HUES6 (cell line): ENCODE measurements around the gene PRKG1.

Experiments used
- H3K27ac ChIP-seq: 2 replicates; pipeline ENCODE4 v1.7.0; 2013; ENCODE audit warnings: low read depth, mild to moderate bottlenecking, low read length, inconsistent platforms
- H3K27me3 ChIP-seq: 2 replicates; pipeline ENCODE4 v1.6.1; 2013; ENCODE audit warnings: low read length; ENCODE audit not compliant: control insufficient read depth, insufficient read depth
- H3K36me3 ChIP-seq: 2 replicates; pipeline ENCODE4 v1.6.1; 2013; ENCODE audit warnings: low read length; ENCODE audit not compliant: control insufficient read depth, insufficient read depth
- H3K4me1 ChIP-seq: 2 replicates; pipeline ENCODE4 v1.6.1; 2013; ENCODE audit warnings: low read length; ENCODE audit not compliant: control insufficient read depth, insufficient read depth
- H3K4me3 ChIP-seq: 2 replicates; pipeline ENCODE4 v1.5.1; 2013; ENCODE audit warnings: low read depth, low read length
- H3K9ac ChIP-seq: one replicate; pipeline ENCODE4 v1.6.1; 2013; ENCODE audit warnings: mild to moderate bottlenecking, low read length
- H3K9me3 ChIP-seq: 2 replicates; pipeline ENCODE4 v1.6.1; 2013; ENCODE audit warnings: low read depth, low read length; ENCODE audit not compliant: control insufficient read depth, insufficient read depth

Gene PRKG1

GRCh38 chr10:51699145-51699474 lies 624.8 kb downstream of the PRKG1 start:
- Histone ChIP-seq H3K4me3 (peak overlapping the region; percentile 94), H3K36me3 (peaks cover 20% of the 10 kb centered on the region), H3K9ac (peak overlapping the region; percentile 95), H3K4me1 (peaks cover 20% of the 10 kb centered on the region), H3K9me3 (no peaks in the 10 kb centered on the region), H3K27ac (peak overlapping the region; percentile 99), H3K27me3 (no peaks in the 10 kb centered on the region)

- Histone ChIP-seq H3K4me3 (peak within 1 kb of the TSS; percentile 94), H3K27ac (peak within 1 kb of the TSS; percentile 99), H3K9me3 (no peaks in the 10 kb centered on the region), H3K27me3 (no peaks in the 10 kb centered on the region), H3K9ac (peak within 1 kb of the TSS; percentile 95), H3K4me1 (peaks cover 20% of the 10 kb centered on the region), H3K36me3 (peaks cover 20% of the 10 kb centered on the region)
These were observed 625.4 kb downstream of the PRKG1 start, which contains the start of gene CSTF2T for GRCh38 chr10:51699475-51700227. CSTF2T (minus strand) TSS chr10:51699595; CDS start chr10:51699549, 46 bp downstream.

- H3K36me3 ChIP-seq, result peaks cover 20% of the 10 kb centered on the region
- peak overlapping the region; percentile 95 for H3K9ac ChIP-seq
- H3K9me3 ChIP-seq, result no peaks in the 10 kb centered on the region
- peak overlapping the region; percentile 99 for H3K27ac ChIP-seq
- H3K27me3 ChIP-seq, result no peaks in the 10 kb centered on the region
- H3K4me3 ChIP-seq, result peak overlapping the region; percentile 94
- H3K4me1 ChIP-seq, result peaks cover 20% of the 10 kb centered on the region
These were observed 626.0 kb downstream of the PRKG1 start for GRCh38 chr10:51700228-51700817.

GRCh38 chr10:51705774-51706173 lies 631.5 kb downstream of the PRKG1 start:
- Histone ChIP-seq H3K36me3 (no peaks in the 10 kb centered on the region), H3K4me3 (no peak overlapping the region), H3K27ac (no peak overlapping the region), H3K9me3 (no peaks in the 10 kb centered on the region), H3K4me1 (peaks cover 7% of the 10 kb centered on the region), H3K27me3 (no peaks in the 10 kb centered on the region), H3K9ac (no peak overlapping the region)

GRCh38 chr10:51706225-51706624 lies 631.9 kb downstream of the PRKG1 start:
- Histone ChIP-seq H3K4me3 (no peak overlapping the region), H3K4me1 (peaks cover 7% of the 10 kb centered on the region), H3K9me3 (no peaks in the 10 kb centered on the region), H3K27ac (no peak overlapping the region), H3K9ac (no peak overlapping the region), H3K36me3 (no peaks in the 10 kb centered on the region), H3K27me3 (no peaks in the 10 kb centered on the region)

GRCh38 chr10:51707392-51707791 lies 633.1 kb downstream of the PRKG1 start:
- Histone ChIP-seq H3K9me3 (no peaks in the 10 kb centered on the region), H3K36me3 (no peaks in the 10 kb centered on the region), H3K9ac (no peak overlapping the region), H3K4me1 (peaks cover 7% of the 10 kb centered on the region), H3K4me3 (no peak overlapping the region), H3K27me3 (no peaks in the 10 kb centered on the region), H3K27ac (no peak overlapping the region)

GRCh38 chr10:51707821-51708424 lies 633.6 kb downstream of the PRKG1 start:
- Histone ChIP-seq H3K27me3 (no peaks in the 10 kb centered on the region), H3K27ac (no peak overlapping the region), H3K9ac (no peak overlapping the region), H3K4me1 (peaks cover 7% of the 10 kb centered on the region), H3K4me3 (no peak overlapping the region), H3K9me3 (no peaks in the 10 kb centered on the region), H3K36me3 (no peaks in the 10 kb centered on the region)

- H3K4me1 ChIP-seq, result peaks cover 7% of the 10 kb centered on the region
- H3K36me3 ChIP-seq, result no peaks in the 10 kb centered on the region
- no peak overlapping the region for H3K27ac ChIP-seq
- H3K27me3 ChIP-seq, result no peaks in the 10 kb centered on the region
- no peak overlapping the region for H3K4me3 ChIP-seq
- no peak overlapping the region for H3K9ac ChIP-seq
- no peaks in the 10 kb centered on the region for H3K9me3 ChIP-seq
These were observed 634.3 kb downstream of the PRKG1 start for GRCh38 chr10:51708609-51709008.

- H3K9ac ChIP-seq, result no peak overlapping the region
- no peak overlapping the region for H3K27ac ChIP-seq
- H3K36me3 ChIP-seq, result no peaks in the 10 kb centered on the region
- peaks cover 7% of the 10 kb centered on the region for H3K4me1 ChIP-seq
- H3K4me3 ChIP-seq, result no peak overlapping the region
- H3K27me3 ChIP-seq, result no peaks in the 10 kb centered on the region
- H3K9me3 ChIP-seq, result no peaks in the 10 kb centered on the region
These were observed 635.2 kb downstream of the PRKG1 start for GRCh38 chr10:51709324-51709972.

- Histone ChIP-seq H3K9me3 (no peaks in the 10 kb centered on the region), H3K9ac (no peak overlapping the region), H3K27ac (no peak overlapping the region), H3K36me3 (no peaks in the 10 kb centered on the region), H3K4me1 (peaks cover 7% of the 10 kb centered on the region), H3K4me3 (no peak overlapping the region), H3K27me3 (no peaks in the 10 kb centered on the region)
These were observed 637.2 kb downstream of the PRKG1 start for GRCh38 chr10:51711519-51711891.

GRCh38 chr10:51716981-51717380 lies 642.7 kb downstream of the PRKG1 start:
- Histone ChIP-seq H3K9ac (no peak overlapping the region), H3K4me3 (no peak overlapping the region), H3K36me3 (no peaks in the 10 kb centered on the region), H3K27ac (no peak overlapping the region), H3K4me1 (peaks cover 6% of the 10 kb centered on the region; the same call in 1 of the 2 replicates), H3K27me3 (no peaks in the 10 kb centered on the region), H3K9me3 (no peaks in the 10 kb centered on the region)
